Cortex of kidney (tissue), 1 donor: ENCODE results near the gene CASP10.

Source experiments
- DNase-seq: peaks from one replicate; lab custom pipeline; 2025; lab: John Stamatoyannopoulos, UW

The CASP10 gene

DNA sequence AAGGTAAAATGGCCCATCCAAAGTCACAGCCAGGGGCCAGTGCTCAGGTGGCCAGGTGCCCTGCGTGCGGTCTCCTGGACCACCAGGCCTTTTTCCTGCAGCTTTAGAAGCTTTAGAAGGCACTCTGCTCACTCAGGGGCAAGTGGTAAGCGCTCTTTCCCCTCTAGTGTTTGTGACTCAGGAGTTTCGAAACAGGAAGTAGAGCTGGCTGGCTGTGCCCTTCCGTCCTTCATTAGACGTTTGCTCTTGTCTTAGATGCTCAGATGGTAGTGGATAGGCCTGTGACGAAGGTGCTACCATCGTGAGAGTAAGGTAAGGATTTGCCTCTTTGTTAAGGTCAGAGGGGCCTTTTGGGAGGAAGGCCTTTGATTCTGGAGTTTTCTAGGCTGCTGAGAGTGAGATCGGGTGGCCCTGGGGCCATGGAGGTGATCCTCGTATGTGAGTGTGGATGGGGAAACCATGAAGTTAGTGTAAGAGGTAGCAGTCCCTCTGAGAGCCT, 77.4 kb downstream of the CASP10 start, which contains the start of gene CASP8:
TSS of gene CASP8 (plus strand) at position 235 of the 499 bp plus-strand sequence. CDS start 5,951 bp downstream, outside the sequence.
- no peak for DNase-seq

DNA sequence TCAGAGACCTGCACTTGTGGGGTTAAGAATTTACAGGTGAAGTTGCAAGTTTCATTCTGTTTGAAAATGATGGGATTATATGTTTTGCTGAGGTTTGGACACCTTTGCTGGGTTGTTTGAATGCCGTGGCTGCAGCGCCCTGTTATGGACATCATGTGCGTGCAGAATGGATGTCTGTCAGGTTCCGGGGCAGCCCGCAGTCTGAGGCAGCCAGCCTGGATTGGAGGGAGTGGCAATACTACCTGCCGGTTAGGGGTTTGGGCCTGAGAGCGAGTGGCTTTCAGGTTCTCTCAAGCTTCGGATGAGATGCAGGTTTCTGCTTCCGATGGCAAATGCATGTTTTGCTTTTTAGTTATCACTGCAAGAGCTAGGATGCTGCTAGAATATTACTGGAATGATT, 78.5 kb downstream of the CASP10 start:
- no peak for DNase-seq

DNA sequence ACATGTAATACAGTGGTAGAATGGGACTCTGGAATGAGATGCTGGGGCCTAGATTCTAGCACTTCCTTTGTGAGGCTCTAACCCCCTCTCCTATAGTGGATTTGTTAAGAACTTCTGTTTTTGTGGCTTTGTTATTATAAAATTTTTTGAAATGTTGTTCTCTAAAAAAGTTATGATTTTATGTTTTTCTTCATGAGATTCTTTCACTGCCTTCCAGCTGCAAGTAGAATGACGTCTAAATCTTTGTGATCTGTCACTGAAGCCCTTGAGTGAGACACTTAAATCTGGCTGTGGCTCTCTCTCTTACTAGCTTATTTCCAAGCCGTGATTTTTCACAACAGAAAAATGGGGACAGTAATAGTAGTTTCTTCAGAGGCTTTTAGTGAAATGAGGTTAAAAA, 79.0 kb downstream of the CASP10 start:
- no peak for DNase-seq

GRCh38 chr2:201262718-201263117, 79.8 kb downstream of the CASP10 start:
- no peak for DNase-seq

- no peak for DNase-seq
Observed at GRCh38 chr2:201263779-201264178, 80.8 kb downstream of the CASP10 start.

- DNase-seq = no peak
Observed at GRCh38 chr2:201264472-201265173, 81.7 kb downstream of the CASP10 start.

GRCh38 chr2:201266629-201267028, 83.7 kb downstream of the CASP10 start:
- no peak for DNase-seq

GRCh38 chr2:201267278-201268030, 84.5 kb downstream of the CASP10 start:
- no peak for DNase-seq

DNA sequence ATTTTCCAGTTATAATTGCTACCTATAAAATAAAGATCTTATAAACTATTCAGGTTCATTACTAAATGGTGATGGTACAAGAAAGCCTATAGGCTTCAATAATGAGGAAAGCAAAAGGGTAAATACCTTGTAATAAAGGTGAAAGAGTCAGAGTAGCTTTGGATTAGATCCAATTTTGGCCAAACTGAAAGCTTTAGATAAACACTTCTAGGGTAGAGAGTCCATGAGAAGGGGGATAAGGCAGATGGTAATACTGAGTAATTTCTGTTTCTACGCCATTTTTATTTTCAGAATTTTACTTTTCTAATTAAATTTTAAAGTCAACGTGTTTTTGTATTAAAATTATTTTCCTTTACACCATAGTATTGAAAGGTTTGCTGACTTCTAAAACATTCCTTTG, 86.8 kb downstream of the CASP10 start:
- DNase-seq = no peak

- no peak for DNase-seq
Observed at GRCh38 chr2:201270293-201271001, 87.5 kb downstream of the CASP10 start.

GRCh38 chr2:201271917-201272316, 89.0 kb downstream of the CASP10 start:
- DNase-seq = no peak

- no peak for DNase-seq
Observed at GRCh38 chr2:201273330-201273983, 90.5 kb downstream of the CASP10 start.

DNA sequence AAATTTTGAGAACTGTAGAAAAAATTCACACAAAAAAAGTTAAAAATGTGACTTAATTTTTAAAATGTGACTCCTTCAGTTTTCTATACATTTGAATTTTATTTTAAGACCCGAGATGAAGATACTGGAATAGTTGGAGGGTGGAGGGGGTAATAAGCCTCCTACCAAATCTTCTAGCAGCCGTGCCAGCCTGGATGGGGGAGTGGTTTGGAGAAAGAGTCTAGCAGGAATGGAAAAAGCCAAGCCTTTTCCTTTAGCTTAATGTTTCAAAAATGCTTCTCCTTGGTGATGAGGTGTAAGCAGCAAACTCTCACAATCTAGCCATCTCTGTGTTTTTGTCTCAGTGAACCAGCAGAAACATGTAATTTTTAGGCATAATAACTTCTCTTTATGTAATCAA, 92.1 kb downstream of the CASP10 start:
- DNase-seq = no peak

DNA sequence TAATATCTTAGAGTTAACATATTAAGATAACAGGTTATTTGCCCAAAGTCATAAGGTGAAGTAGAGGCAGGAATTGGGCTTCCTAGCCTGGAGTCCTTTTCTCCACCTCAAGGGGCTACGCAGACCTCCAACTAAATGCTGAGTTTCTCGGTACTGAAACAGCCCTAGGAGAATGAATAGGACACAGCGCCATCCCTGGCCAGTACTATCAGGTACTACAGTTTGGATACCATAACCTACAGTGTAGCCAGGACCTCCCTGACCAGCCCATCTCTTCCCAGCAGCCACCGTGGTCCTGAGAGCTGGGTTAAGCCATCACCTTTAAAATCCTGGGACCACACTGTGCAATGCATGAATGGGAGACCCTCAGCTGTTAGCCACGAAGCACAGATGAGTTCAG, 93.0 kb downstream of the CASP10 start:
- DNase-seq = no peak

DNA sequence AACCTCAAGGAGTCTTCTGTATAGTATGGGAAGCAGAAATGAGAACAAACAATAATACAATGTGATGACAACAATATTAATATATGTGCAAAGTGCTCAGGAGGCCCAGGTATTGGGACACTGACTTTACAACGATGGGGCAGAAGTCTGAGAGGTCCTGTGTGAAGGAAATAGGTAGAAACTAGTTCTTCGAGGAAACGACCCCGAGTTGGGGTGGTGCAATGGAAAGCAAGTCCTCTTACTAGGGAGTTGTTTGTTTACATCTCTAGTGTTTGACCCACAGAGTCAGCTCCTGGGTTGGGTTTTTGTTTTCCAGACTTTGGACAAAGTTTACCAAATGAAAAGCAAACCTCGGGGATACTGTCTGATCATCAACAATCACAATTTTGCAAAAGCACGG, 93.6 kb downstream of the CASP10 start:
- DNase-seq = no peak
